B cell (primary cell): ENCODE data around the gene ZNF423. TPM values are rescaled to one million over a fixed set of nuclear protein-coding genes. Genes with fewer than 3 reads are reported as not detected.

ENCODE experiments used
- ATAC-seq: fragments of 200-7000 bp; cut with Tn5 transposase; one replicate; pipeline ENCODE4 v1.10.0; 2021; ENCODE audit warnings: low read depth, mild to moderate bottlenecking, moderate number of reproducible peaks, moderate library complexity
- CTCF ChIA-PET: fragments of 350-600 bp; sonication (Branson Sonifier 250); formaldehyde crosslinking; loops from one replicate; lab custom pipeline; 2021; ENCODE audit warnings: antibody characterized with exemption, inconsistent platforms; lab: Charles Lee
- POLR2A ChIA-PET: fragments of 350-600 bp; sonication (Branson Sonifier 250); formaldehyde crosslinking; loops from one replicate; lab custom pipeline; 2021; ENCODE audit warnings: antibody characterized with exemption; lab: Charles Lee
- DNase-seq: peaks from one replicate; pipeline ENCODE4 v3.0.0; 2013
- H2AFZ ChIP-seq: 2 replicates; pipeline ENCODE4 v1.6.1; 2012; ENCODE audit warnings: mild to moderate bottlenecking, low read depth, low read length; ENCODE audit not compliant: insufficient read depth, poor library complexity, severe bottlenecking
- H3K27ac ChIP-seq, 2 donors: 1 replicate in 1 of 2; 2 replicates in 1 of 2; pipeline ENCODE4 v1.5.1; 2012 to 2013; ENCODE audit warnings: low read length in 2 of 2, mild to moderate bottlenecking in 2 of 2, moderate library complexity in 1 of 2
- H3K27me3 ChIP-seq, 4 experiments: fragments of 200-600 bp in 1 of 4; sonication (generic) in 1 of 4; replicated peaks in 1 of 4; 1 replicate in 2 of 4; 2 replicates in 2 of 4; pipeline versions ENCODE4 v1.6.1 to v1.7.0; 2013 to 2016; ENCODE audit warnings: low read length in 3 of 4, mild to moderate bottlenecking in 2 of 4, mixed read lengths in 1 of 4, moderate library complexity in 1 of 4; ENCODE audit not compliant: insufficient read depth in 4 of 4, control insufficient read depth in 3 of 4; ENCODE audit errors: control extremely low read depth in 1 of 4
- H3K36me3 ChIP-seq, 2 experiments: replicated peaks in 1 of 2; 1 replicate in 1 of 2; 2 replicates in 1 of 2; pipeline versions ENCODE4 v1.6.1 to v1.7.1; 2013; ENCODE audit warnings: low read length in 1 of 2; ENCODE audit not compliant: insufficient read depth in 2 of 2, control insufficient read depth in 1 of 2; ENCODE audit errors: control extremely low read depth in 1 of 2, extremely low read depth in 1 of 2
- H3K4me1 ChIP-seq, 2 donors: fragments of 200-600 bp in 1 of 2; sonication (generic) in 1 of 2; 1 replicate in 1 of 2; 2 replicates in 1 of 2; pipeline versions ENCODE4 v1.5.1 to v1.6.1; 2013 to 2017; ENCODE audit warnings: low read length in 2 of 2; ENCODE audit not compliant: control insufficient read depth in 2 of 2, insufficient read depth in 2 of 2
- H3K4me2 ChIP-seq: replicated peaks from 2 replicates; pipeline ENCODE3; 2012; ENCODE audit warnings: mild to moderate bottlenecking, low read depth, low read length; ENCODE audit not compliant: poor library complexity, severe bottlenecking
- H3K4me3 ChIP-seq, 5 experiments: fragments of 200-600 bp in 1 of 5; sonication (generic) in 1 of 5; 1 replicate in 3 of 5; 2 replicates in 2 of 5; pipeline versions ENCODE4 v1.5.1 to v1.7.0; 2011 to 2016; ENCODE audit warnings: low read length in 4 of 5, mild to moderate bottlenecking in 4 of 5, low read depth in 2 of 5, control low read depth in 1 of 5, moderate library complexity in 1 of 5; ENCODE audit not compliant: insufficient read depth in 1 of 5; ENCODE audit errors: control extremely low read depth in 1 of 5, extremely low read depth in 1 of 5
- H3K79me2 ChIP-seq: fragments of 200-600 bp; sonication (generic); one replicate; pipeline ENCODE4 v1.6.0; 2016; ENCODE audit warnings: low read length; ENCODE audit not compliant: control insufficient read depth, insufficient read depth
- H3K9ac ChIP-seq: fragments of 200-600 bp; sonication (generic); 2 replicates; pipeline ENCODE4 v1.6.1; 2017; ENCODE audit warnings: mild to moderate bottlenecking, low read length, moderate library complexity
- H3K9me3 ChIP-seq, 3 donors: one replicate each; pipeline versions ENCODE4 v1.6.1 to v1.7.1; 2013; ENCODE audit warnings: low read length in 2 of 3; ENCODE audit not compliant: control insufficient read depth in 2 of 3, insufficient read depth in 1 of 3; ENCODE audit errors: control extremely low read depth in 1 of 3
- H4K20me1 ChIP-seq: 2 replicates; pipeline ENCODE4 v1.6.0; 2012; ENCODE audit warnings: mild to moderate bottlenecking, low read length; ENCODE audit not compliant: insufficient read depth, control insufficient read depth, poor library complexity, severe bottlenecking
- H3K27ac Mint-ChIP-seq: one replicate; pipeline ENCODE4 v1.8.0; 2021; ENCODE audit warnings: mixed read lengths
- H3K27me3 Mint-ChIP-seq: one replicate; pipeline ENCODE4 v1.8.0; 2021; ENCODE audit warnings: mixed read lengths
- H3K4me1 Mint-ChIP-seq: one replicate; pipeline ENCODE4 v1.8.0; 2021; ENCODE audit warnings: mixed read lengths
- H3K4me3 Mint-ChIP-seq: one replicate; pipeline ENCODE4 v1.8.0; 2021; ENCODE audit warnings: mixed read lengths
- H3K9me3 Mint-ChIP-seq: one replicate; pipeline ENCODE4 v1.8.0; 2022; ENCODE audit warnings: mixed read lengths; ENCODE audit not compliant: insufficient read depth
- CTCF ChIP-seq: fragments of 200-600 bp; IDR thresholded peaks from one replicate; pipeline ENCODE4 v1.8.0; 2022; ENCODE audit warnings: antibody characterized with exemption, mild to moderate bottlenecking
- EZH2 ChIP-seq: IDR thresholded peaks from 2 replicates; pipeline ENCODE4 v1.6.1; 2012; ENCODE audit warnings: borderline replicate concordance, low read depth, mild to moderate bottlenecking, moderate library complexity, low read length; ENCODE audit not compliant: insufficient read depth, poor library complexity, severe bottlenecking
- WGBS: methylation state at CpG from one replicate; pipeline ENCODE4 v1.1.5; 2013; ENCODE audit warnings: missing lambda C conversion rate; ENCODE audit not compliant: insufficient coverage; 5-methylcytosine and 5-hydroxymethylcytosine counted together
- intact Hi-C: fragments of 100-400 bp; cut with micrococcal nuclease; formaldehyde crosslinking; loops from one replicate; pipeline ENCODE4 v1.10.0; 2022
- polyA plus RNA-seq: library from polyadenylated mRNA; depleted of rRNA; stranded (reverse); fragments of >200 nt; gene quantifications from 2 replicates; pipeline ENCODE4 v1.2.3, GENCODE V29; 2012
- total RNA-seq, 2 donors: library from RNA; stranded (reverse); fragments of 120-200 nt in 1 of 2; gene quantifications; 1 replicate in 1 of 2; 2 replicates in 1 of 2; pipeline versions ENCODE4 v1.2.3 to v1.2.4, GENCODE V29; 2013 to 2022

Gene ZNF423
- total and polyA plus RNA-seq, 2 donors (not counting 1 experiment from before 2014, with no cell fraction given): not detected

- POLR2A ChIA-PET: no interaction called here
- Mint-ChIP-seq H3K27me3 (peaks cover 8% of the 10 kb centered on the region), H3K4me1 (no peaks in the 10 kb centered on the region), H3K4me3 (no peak overlapping the region), H3K27ac (no peak overlapping the region), H3K9me3 (no peaks in the 10 kb centered on the region)
- H3K27me3 ChIP-seq: no peaks in the 10 kb centered on the region
- ATAC-seq (no peak), DNase-seq (no peak)
- no peak overlapping the region for H3K4me2 ChIP-seq
- CTCF ChIA-PET: no interaction called here
- intact Hi-C loops: no loop called here
- no peaks in the 10 kb centered on the region for H3K36me3 ChIP-seq
- WGBS: 60% methylated on average over 2 of the region's 4 CpGs
- no peak overlapping the region for H2AFZ ChIP-seq
- TF ChIP-seq CTCF: no peak
- no peak for TF ChIP-seq EZH2
- no peak overlapping the region for H3K4me3 ChIP-seq
- H3K4me1 ChIP-seq: no peaks in the 10 kb centered on the region
- H4K20me1 ChIP-seq: no peaks in the 10 kb centered on the region
- H3K9ac ChIP-seq: no peak overlapping the region
- H3K27ac ChIP-seq: no peak overlapping the region
- H3K9me3 ChIP-seq: peaks cover 0 to 5% (median 0%) of the 10 kb centered on the region in 3 donors
- no peaks in the 10 kb centered on the region for H3K79me2 ChIP-seq
Measured at GRCh38 chr16:49789616-49790015, 66.3 kb downstream of the ZNF423 start.

DNA sequence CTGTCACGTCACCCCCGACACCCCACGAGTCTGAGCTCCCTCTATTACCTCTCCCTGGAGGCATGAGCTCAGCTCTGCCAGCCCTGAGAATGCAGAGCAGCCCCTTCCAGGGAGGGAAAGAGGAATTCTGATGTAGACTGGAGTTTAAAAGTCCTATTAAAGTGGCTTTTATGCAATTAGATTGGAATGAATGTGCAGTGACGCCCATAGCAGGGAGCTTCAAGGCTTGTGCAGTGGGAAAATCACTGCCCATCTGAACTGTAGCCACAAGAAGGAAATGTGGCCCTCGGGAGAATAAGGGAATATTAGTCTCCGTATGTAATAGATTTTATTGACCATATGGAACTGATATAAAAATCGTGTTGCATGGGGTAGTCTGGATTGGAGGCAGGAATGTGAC is 66.9 kb downstream of the ZNF423 start:
- Histone ChIP-seq H3K79me2 (no peaks in the 10 kb centered on the region), H4K20me1 (no peaks in the 10 kb centered on the region), H3K4me1 (no peaks in the 10 kb centered on the region), H3K27me3 (no peaks in the 10 kb centered on the region), H3K9ac (no peak overlapping the region), H3K9me3 (peaks cover 0 to 5% (median 0%) of the 10 kb centered on the region in 3 donors), H3K36me3 (no peaks in the 10 kb centered on the region), H3K4me2 (no peak overlapping the region), H3K27ac (no peak overlapping the region), H3K4me3 (no peak overlapping the region), H2AFZ (no peak overlapping the region)
- ATAC-seq (no peak), DNase-seq (no peak)
- H3K27me3 Mint-ChIP-seq: peaks cover 3% of the 10 kb centered on the region
- TF ChIP-seq CTCF (no peak), EZH2 (no peak)
- 93% methylated on average over 6 of the region's 7 CpGs for WGBS
- no peaks in the 10 kb centered on the region for H3K9me3 Mint-ChIP-seq
- no peaks in the 10 kb centered on the region for H3K4me1 Mint-ChIP-seq
- CTCF ChIA-PET: no interaction called here
- no peak overlapping the region for H3K27ac Mint-ChIP-seq
- H3K4me3 Mint-ChIP-seq: no peak overlapping the region
- intact Hi-C loops: no loop called here
- POLR2A ChIA-PET: no interaction called here
